ENCODE data around the gene KCNJ6.

KCNJ6 gene

DNA sequence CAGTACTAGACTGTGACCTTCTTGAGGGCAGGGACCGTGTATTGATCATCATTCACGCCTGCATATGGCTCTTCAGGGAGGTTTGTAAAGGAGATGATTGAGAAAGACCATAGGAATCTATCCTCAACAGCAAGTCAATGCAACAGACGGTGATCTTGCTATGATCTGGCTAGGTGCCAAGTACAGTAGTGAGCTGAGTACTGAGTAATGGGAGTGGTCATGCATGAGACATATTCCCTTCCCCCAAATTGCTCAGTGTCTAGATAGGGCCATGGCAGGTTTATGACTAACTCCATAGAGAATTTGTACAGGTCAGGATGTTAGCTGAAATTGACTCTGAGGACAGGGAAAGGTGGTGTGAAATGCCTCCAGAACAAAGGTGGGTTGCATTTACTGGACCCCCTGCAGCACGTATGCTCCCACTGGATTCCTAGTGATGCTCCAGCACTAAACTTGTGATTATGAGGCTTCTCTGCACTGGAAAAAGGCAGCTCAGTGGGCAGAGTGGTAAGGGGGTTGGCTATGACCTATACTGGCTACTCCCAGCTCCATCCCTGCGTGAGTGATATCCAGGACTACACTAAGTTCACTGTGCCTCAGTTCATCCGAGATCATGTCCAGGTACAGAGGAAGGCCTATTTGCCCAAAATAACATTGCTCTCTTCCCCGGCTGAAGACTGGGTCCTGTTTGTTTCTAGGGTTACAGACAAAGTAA is 37.2 kb downstream of the KCNJ6 start:
- Histone ChIP-seq H3K4me3 (ENCODE audit: insufficient read depth, low read depth, low read length) (no peak overlapping the region), H3K27ac (ENCODE audit: insufficient read depth, low read depth, low read length, poor library complexity, severe bottlenecking) (no peak overlapping the region), H3K9me3 (ENCODE audit: control insufficient read depth, low read length) (no peaks in the 10 kb centered on the region), H3K4me1 (ENCODE audit: control insufficient read depth, insufficient read depth, low read length) (no peaks in the 10 kb centered on the region), H3K27me3 (ENCODE audit: control insufficient read depth, insufficient read depth, low read length, poor library complexity, severe bottlenecking) (no peaks in the 10 kb centered on the region), H3K36me3 (ENCODE audit: control insufficient read depth, insufficient read depth, low read length) (no peaks in the 10 kb centered on the region)
- WGBS, 2 experiments = 94 to 97% methylated on average over 7 of the region's 7 CpGs

DNA sequence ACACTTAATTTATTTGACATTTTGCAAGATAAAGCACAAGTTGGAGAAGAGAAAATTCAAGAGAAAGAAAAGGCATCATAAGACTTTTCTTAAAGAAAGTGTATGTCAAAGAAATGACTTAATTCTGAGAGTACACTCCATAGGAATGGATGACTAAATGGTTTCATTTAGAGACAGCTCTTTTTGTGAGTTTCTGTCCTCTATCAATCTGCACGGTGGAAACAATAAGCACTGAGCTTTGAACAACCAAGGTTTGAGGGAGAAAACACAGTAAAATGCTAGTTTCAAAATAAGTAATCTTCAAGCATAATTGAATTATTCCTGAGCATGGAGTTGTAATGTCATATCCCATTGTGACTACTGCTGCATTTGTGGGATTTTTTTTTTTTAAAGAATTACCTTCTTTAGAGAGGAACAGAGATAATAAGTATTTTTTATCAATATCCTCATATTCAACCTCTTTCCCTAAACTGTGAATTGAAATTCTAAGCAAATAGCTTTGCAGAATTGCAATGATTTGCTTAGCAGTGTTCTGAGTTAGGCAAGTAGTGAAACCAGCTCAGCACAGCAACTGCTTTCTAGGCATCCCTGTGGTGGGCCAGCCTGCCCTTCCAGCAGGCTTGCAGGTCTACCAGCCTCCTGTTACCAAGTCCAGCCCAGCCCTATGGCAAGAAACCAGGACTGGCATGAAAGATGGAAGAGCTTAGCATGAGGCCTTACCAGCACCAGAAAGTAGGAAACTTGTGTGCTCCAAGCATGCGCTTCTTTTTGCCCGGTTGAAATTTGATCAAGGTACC is 38.2 kb downstream of the KCNJ6 start:
- H3K27ac ChIP-seq (ENCODE audit: insufficient read depth, low read depth, low read length, poor library complexity, severe bottlenecking) = no peak overlapping the region

DNA sequence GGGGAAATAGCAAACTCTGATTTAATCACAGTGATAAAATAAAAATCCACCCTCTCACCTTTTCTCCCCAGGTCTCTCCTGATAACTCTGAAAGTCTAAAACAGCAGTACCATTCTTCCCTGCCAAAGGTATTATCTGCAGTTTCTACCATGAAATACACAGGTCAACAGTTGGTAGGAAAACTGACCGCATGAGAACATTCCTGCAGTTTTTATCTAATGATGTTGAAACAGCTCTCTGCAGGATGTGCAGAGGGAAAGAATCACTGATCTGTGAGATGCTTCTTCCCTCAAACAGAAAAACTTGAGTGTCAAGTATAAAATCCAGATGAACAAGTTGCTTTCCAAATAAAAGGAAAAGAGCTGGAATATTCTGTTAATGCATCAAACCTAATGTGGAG is 39.1 kb downstream of the KCNJ6 start:
- Histone ChIP-seq H3K4me3 (ENCODE audit: insufficient read depth, low read depth, low read length) (no peak overlapping the region), H3K27me3 (ENCODE audit: control insufficient read depth, insufficient read depth, low read length, poor library complexity, severe bottlenecking) (no peaks in the 10 kb centered on the region), H3K27ac (ENCODE audit: insufficient read depth, low read depth, low read length, poor library complexity, severe bottlenecking) (no peak overlapping the region), H3K9me3 (ENCODE audit: control insufficient read depth, low read length) (no peaks in the 10 kb centered on the region), H3K36me3 (ENCODE audit: control insufficient read depth, insufficient read depth, low read length) (no peaks in the 10 kb centered on the region), H3K4me1 (ENCODE audit: control insufficient read depth, insufficient read depth, low read length) (no peaks in the 10 kb centered on the region)
- WGBS, 2 experiments = 88 to 89% methylated on average over 1 of the region's 1 CpG

More for the DNA sequence above, 38.2 kb downstream of the KCNJ6 start:
- Histone ChIP-seq H3K4me3 (ENCODE audit: insufficient read depth, low read depth, low read length) (no peak overlapping the region), H3K4me1 (ENCODE audit: control insufficient read depth, insufficient read depth, low read length) (no peaks in the 10 kb centered on the region), H3K36me3 (ENCODE audit: control insufficient read depth, insufficient read depth, low read length) (no peaks in the 10 kb centered on the region), H3K27me3 (ENCODE audit: control insufficient read depth, insufficient read depth, low read length, poor library complexity, severe bottlenecking) (no peaks in the 10 kb centered on the region), H3K9me3 (ENCODE audit: control insufficient read depth, low read length) (no peaks in the 10 kb centered on the region)
- WGBS, 2 experiments = 98 to 100% methylated on average over 3 of the region's 3 CpGs

DNA sequence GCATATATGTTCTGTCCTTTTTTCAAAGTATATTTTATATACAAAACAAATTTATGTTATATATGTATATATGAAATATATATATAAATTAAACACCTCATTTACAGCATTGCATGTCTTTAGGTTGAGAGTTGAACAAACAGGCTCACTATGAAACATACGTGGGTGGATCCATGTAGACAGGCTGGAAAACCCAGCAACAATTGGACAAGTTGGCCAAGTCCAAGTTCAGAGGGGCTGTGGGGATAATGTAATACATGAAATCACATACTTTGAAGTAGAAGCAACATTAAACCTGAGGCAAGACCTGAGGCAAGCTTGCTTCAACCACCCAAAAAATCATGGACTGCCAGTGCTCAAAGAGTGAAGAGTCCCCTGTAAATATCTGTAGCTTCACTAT is 39.7 kb downstream of the KCNJ6 start:
- Histone ChIP-seq H3K4me3 (ENCODE audit: insufficient read depth, low read depth, low read length) (no peak overlapping the region), H3K27ac (ENCODE audit: insufficient read depth, low read depth, low read length, poor library complexity, severe bottlenecking) (no peak overlapping the region), H3K36me3 (ENCODE audit: control insufficient read depth, insufficient read depth, low read length) (no peaks in the 10 kb centered on the region), H3K4me1 (ENCODE audit: control insufficient read depth, insufficient read depth, low read length) (no peaks in the 10 kb centered on the region), H3K27me3 (ENCODE audit: control insufficient read depth, insufficient read depth, low read length, poor library complexity, severe bottlenecking) (no peaks in the 10 kb centered on the region), H3K9me3 (ENCODE audit: control insufficient read depth, low read length) (no peaks in the 10 kb centered on the region)
- WGBS, 2 experiments = 89 to 100% methylated on average over 1 of the region's 1 CpG

DNA sequence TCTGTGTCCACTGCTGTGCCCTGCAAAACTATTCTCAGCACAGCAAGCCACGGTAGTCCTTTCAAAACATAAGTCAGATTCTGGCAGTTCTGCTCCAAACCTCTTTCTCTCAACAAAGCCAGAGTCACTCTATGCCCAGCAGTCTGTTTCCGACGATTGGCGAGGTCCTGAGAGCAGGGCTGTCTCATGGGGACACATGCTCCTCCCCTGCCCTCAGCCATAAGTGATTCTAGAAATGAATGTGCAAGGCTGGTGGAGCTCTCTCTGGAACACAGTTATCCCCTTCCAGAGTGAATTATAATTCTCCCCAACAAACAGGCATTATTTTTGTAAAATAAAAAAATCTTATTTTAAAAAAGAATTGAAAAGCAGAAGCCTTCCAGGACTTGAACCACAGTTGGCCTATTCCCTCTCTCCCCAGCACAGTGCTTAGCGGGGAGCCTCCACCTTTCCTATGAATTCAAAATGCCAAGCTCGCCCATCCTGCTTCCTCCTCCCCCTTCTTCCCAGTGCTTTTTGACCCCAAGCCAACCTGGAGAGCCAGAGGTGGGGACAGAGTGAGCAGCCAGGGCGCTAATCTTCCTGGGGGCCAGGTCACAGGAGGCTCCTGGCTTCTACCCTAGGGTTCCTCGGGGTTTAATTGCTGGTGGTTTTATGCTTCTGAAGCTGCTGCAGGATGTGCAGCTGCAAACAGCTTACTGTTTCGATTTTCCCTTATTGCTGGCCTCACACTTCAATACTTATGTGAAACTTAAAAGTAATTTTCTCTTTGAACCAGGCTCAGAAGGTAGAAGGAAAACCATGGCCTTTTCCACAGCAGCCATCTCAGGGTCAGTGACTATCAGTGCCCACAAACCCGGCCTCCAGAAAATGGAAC is 41.1 kb downstream of the KCNJ6 start:
- Histone ChIP-seq H3K36me3 (ENCODE audit: control insufficient read depth, insufficient read depth, low read length) (no peaks in the 10 kb centered on the region), H3K27me3 (ENCODE audit: control insufficient read depth, insufficient read depth, low read length, poor library complexity, severe bottlenecking) (no peaks in the 10 kb centered on the region), H3K4me1 (ENCODE audit: control insufficient read depth, insufficient read depth, low read length) (no peaks in the 10 kb centered on the region), H3K4me3 (ENCODE audit: insufficient read depth, low read depth, low read length) (no peak overlapping the region), H3K9me3 (ENCODE audit: control insufficient read depth, low read length) (no peaks in the 10 kb centered on the region), H3K27ac (ENCODE audit: insufficient read depth, low read depth, low read length, poor library complexity, severe bottlenecking) (no peak overlapping the region)
- WGBS, 2 experiments = 82 to 84% methylated on average over 10 of the region's 10 CpGs

DNA sequence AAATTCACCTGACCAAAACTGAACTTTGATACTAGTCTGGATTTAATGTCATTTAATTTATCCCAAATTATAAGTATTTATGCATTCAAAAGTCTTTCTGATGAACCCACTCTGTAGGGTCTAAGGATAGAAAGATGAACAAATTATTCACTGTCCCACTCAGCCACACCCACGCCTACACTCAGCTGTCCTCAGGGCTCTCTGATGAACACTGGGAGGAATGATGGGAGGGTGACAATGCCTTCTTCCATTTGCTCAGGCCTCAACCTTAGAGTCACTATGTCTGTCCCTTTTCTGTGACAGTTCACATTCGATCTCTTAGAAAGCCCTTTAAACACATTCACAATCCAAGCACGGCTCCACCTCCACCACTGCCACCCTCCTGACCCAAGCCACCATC is 41.8 kb downstream of the KCNJ6 start:
- Histone ChIP-seq H3K9me3 (ENCODE audit: control insufficient read depth, low read length) (no peaks in the 10 kb centered on the region), H3K27ac (ENCODE audit: insufficient read depth, low read depth, low read length, poor library complexity, severe bottlenecking) (no peak overlapping the region), H3K27me3 (ENCODE audit: control insufficient read depth, insufficient read depth, low read length, poor library complexity, severe bottlenecking) (no peaks in the 10 kb centered on the region), H3K4me3 (ENCODE audit: insufficient read depth, low read depth, low read length) (no peak overlapping the region), H3K36me3 (ENCODE audit: control insufficient read depth, insufficient read depth, low read length) (no peaks in the 10 kb centered on the region), H3K4me1 (ENCODE audit: control insufficient read depth, insufficient read depth, low read length) (no peaks in the 10 kb centered on the region)
- WGBS, 2 experiments = 73% methylated on average over 3 of the region's 3 CpGs

DNA sequence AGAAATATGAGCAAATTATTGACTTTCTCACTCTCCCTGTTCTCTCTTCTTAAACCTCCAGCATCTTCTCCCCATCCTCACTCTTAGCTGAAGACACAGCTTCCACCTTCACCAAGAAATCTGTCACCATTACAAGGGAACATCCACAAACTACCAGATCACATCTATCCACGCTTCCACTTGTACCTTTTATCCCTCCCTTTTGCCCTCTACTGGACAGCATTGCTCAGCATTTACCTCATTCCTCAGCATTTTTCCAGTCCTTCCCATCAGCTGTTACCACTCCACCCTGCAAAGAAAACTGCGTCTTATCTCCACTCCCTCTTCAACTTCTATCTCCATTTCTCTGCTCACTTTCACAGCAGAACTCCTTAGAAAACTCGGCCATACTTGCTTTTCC is 42.6 kb downstream of the KCNJ6 start:
- Histone ChIP-seq H3K36me3 (ENCODE audit: control insufficient read depth, insufficient read depth, low read length) (no peaks in the 10 kb centered on the region), H3K4me1 (ENCODE audit: control insufficient read depth, insufficient read depth, low read length) (no peaks in the 10 kb centered on the region), H3K27me3 (ENCODE audit: control insufficient read depth, insufficient read depth, low read length, poor library complexity, severe bottlenecking) (no peaks in the 10 kb centered on the region), H3K4me3 (ENCODE audit: insufficient read depth, low read depth, low read length) (no peak overlapping the region), H3K27ac (ENCODE audit: insufficient read depth, low read depth, low read length, poor library complexity, severe bottlenecking) (no peak overlapping the region), H3K9me3 (ENCODE audit: control insufficient read depth, low read length) (no peaks in the 10 kb centered on the region)
- 86 to 93% methylated on average over 3 of the region's 3 CpGs for WGBS, 2 experiments

DNA sequence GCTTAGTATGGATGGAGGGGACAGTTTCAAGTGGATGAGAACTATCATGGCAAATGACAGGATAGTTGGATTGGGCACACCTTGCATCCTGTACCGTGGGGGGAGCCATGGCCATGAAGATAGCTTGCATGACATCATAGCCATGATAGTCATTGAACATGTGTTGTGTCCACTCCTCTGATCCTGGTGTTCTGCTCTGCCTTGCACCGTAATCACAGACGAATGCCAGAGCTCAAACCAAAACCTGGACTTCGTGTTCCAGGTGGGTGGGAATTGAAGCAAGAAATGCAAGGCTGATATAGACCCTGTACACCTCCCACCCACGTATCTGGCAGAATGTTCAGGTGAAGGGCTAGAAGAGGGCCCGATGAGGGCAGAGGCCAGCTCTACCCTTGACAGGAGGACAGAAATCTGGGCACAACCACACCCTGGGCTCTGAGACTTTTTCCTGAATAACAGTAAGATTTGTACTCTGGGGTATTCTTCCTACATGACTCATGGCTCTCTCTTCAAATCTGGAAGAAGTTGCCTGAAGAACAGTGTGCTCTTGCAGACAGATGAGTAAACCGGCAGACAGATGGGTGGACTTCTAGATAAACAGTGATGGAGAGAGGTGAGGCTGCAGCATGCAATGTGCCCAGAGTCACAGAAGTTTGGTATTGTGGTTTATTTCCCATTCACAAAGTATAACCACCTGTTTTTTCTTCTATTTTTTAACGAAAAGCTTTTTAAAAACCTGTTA is 45.0 kb downstream of the KCNJ6 start:
- WGBS, 2 experiments = 89 to 91% methylated on average over 7 to 8 of the region's 8 CpGs
- Histone ChIP-seq H3K4me1 (ENCODE audit: control insufficient read depth, insufficient read depth, low read length) (no peaks in the 10 kb centered on the region), H3K36me3 (ENCODE audit: control insufficient read depth, insufficient read depth, low read length) (no peaks in the 10 kb centered on the region), H3K4me3 (ENCODE audit: insufficient read depth, low read depth, low read length) (no peak overlapping the region), H3K27me3 (ENCODE audit: control insufficient read depth, insufficient read depth, low read length, poor library complexity, severe bottlenecking) (no peaks in the 10 kb centered on the region), H3K27ac (ENCODE audit: insufficient read depth, low read depth, low read length, poor library complexity, severe bottlenecking) (no peak overlapping the region), H3K9me3 (ENCODE audit: control insufficient read depth, low read length) (no peaks in the 10 kb centered on the region)

DNA sequence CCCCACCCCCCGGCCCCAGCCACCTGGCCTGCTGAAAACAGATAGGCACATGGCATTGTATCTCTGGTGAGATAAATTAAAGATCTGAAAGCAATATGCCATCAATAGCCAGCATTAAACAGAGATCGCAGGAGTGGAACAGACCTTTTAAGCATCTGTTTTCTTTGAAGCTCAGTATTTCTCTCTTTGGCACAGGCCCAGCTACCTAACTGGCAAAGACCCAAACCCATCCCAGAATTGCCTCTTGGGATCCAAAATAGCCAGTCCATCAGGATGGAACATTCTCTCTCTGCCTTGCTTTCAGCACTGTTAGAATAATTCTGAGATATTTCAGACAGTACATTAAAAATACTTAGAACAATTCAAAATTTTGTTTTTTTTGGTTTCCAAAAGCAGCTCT is 46.0 kb downstream of the KCNJ6 start:
- Histone ChIP-seq H3K4me3 (ENCODE audit: insufficient read depth, low read depth, low read length) (no peak overlapping the region), H3K9me3 (ENCODE audit: control insufficient read depth, low read length) (no peaks in the 10 kb centered on the region), H3K4me1 (ENCODE audit: control insufficient read depth, insufficient read depth, low read length) (no peaks in the 10 kb centered on the region), H3K27ac (ENCODE audit: insufficient read depth, low read depth, low read length, poor library complexity, severe bottlenecking) (no peak overlapping the region), H3K36me3 (ENCODE audit: control insufficient read depth, insufficient read depth, low read length) (no peaks in the 10 kb centered on the region), H3K27me3 (ENCODE audit: control insufficient read depth, insufficient read depth, low read length, poor library complexity, severe bottlenecking) (no peaks in the 10 kb centered on the region)
- 95% methylated on average over 2 of the region's 2 CpGs for WGBS, 2 experiments

Data from ectodermal cell (in vitro differentiated cells).